Calu3 (cell line): ENCODE results near the gene ASTN2. TPM values are rescaled to one million over a fixed set of nuclear protein-coding genes. Genes with fewer than 3 reads are reported as not detected.

Source experiments
- BruUV-seq: library from RNA; stranded (reverse); fragments of 400-500 nt; replicated peaks from 2 replicates; lab custom pipeline; 2021; lab: Mats Ljungman, UMichigan
- CTCF ChIA-PET: fragments of 300-600 bp; sonication (Branson Sonifier 250); formaldehyde crosslinking; loops from one replicate; lab custom pipeline; 2022; ENCODE audit warnings: antibody characterized with exemption; lab: Charles Lee
- DNase-seq: peaks from one replicate; pipeline ENCODE4 v3.0.0; 2022
- H3K27ac Mint-ChIP-seq: one replicate; pipeline ENCODE4 v1.8.0; 2022; ENCODE audit warnings: mixed read lengths; ENCODE audit not compliant: unreplicated experiment
- H3K27me3 Mint-ChIP-seq: one replicate; pipeline ENCODE4 v1.8.0; 2022; ENCODE audit warnings: mixed read lengths; ENCODE audit not compliant: unreplicated experiment
- H3K36me3 Mint-ChIP-seq: one replicate; pipeline ENCODE4 v1.8.0; 2022; ENCODE audit warnings: mild to moderate bottlenecking, moderate library complexity, mixed read lengths; ENCODE audit not compliant: insufficient read depth, unreplicated experiment
- H3K4me1 Mint-ChIP-seq: one replicate; pipeline ENCODE4 v1.8.0; 2022; ENCODE audit warnings: mild to moderate bottlenecking, low read depth, mixed read lengths; ENCODE audit not compliant: unreplicated experiment
- H3K4me3 Mint-ChIP-seq: one replicate; pipeline ENCODE4 v1.8.0; 2022; ENCODE audit warnings: mild to moderate bottlenecking, low read depth, moderate library complexity, mixed read lengths; ENCODE audit not compliant: unreplicated experiment
- H3K9me3 Mint-ChIP-seq: one replicate; pipeline ENCODE4 v1.8.0; 2022; ENCODE audit warnings: low read depth, mixed read lengths; ENCODE audit not compliant: unreplicated experiment
- CTCF ChIP-seq: fragments of 200-600 bp; IDR thresholded peaks from one replicate; pipeline ENCODE4 v1.8.0; 2022; ENCODE audit warnings: antibody characterized with exemption; ENCODE audit not compliant: unreplicated experiment
- intact Hi-C: fragments of 100-400 bp; cut with micrococcal nuclease; formaldehyde crosslinking; loops from one replicate; pipeline ENCODE4 v1.10.0; 2022; ENCODE audit not compliant: unreplicated experiment
- total RNA-seq: library from RNA; stranded (reverse); gene quantifications from 2 replicates; pipeline ENCODE4 v1.2.3, GENCODE V29; 2022

ASTN2 gene
- total RNA-seq, 1 experiment from 2014 or later: 1.7 TPM

GRCh38 chr9:116945817-116946216 lies 469.0 kb downstream of the ASTN2 start:
- TF ChIP-seq CTCF: no peak
- BruUV-seq: no TSS peak
- Mint-ChIP-seq H3K36me3 (no peaks in the 10 kb centered on the region), H3K4me1 (no peaks in the 10 kb centered on the region), H3K27ac (no peak overlapping the region), H3K9me3 (peaks cover 4% of the 10 kb centered on the region), H3K4me3 (no peak overlapping the region), H3K27me3 (peaks cover 12% of the 10 kb centered on the region)
- CTCF ChIA-PET: no interaction called here
- no peak for DNase-seq
- intact Hi-C loops: no loop called here

DNA sequence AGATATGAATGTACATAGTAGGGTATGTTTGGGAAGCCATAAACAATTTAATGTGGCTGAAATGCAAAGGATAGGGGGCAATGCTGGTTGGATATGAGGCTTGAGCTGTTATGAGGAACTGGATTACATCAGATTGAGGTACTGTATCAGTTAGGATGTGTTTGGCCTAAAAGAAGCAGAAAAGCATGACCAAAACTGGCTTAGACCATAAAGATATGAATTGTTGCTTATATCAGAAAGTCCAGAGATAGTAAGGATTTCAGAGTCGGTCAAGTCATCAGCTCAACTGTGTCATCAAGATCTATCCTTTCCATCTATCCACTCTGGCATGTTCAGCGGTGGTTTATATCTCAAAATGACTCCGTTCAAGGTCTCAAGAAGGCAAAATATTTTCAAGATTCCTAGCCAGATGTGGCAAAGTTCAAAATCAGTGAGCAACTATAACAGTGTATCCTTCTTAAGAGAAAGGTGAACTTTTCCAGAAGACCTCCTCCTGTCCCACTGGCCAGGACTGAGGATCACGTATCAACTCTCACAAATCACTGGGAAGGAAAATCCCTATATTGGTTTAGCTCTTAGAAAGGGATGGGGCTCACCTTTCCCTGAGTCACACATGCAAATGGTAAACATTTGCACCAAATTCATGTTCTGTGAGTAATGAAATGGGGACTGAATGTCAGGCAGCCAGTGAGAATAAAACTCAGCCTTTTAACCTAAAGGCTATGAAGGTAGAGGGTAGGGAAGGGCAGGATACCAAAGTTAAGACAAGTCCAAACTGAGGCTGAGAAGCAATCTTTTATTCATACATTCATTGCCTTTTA lies 469.9 kb downstream of the ASTN2 start:
- intact Hi-C loops: no loop called here

GRCh38 chr9:116943970-116944369 lies 470.9 kb downstream of the ASTN2 start:
- no peak overlapping the region for H3K27ac Mint-ChIP-seq
- intact Hi-C loops: no loop called here

More for the DNA sequence above, 469.9 kb downstream of the ASTN2 start:
- Mint-ChIP-seq H3K4me1 (no peaks in the 10 kb centered on the region), H3K27me3 (peaks cover 12% of the 10 kb centered on the region), H3K9me3 (peaks cover 4% of the 10 kb centered on the region), H3K4me3 (no peak overlapping the region), H3K36me3 (no peaks in the 10 kb centered on the region), H3K27ac (no peak overlapping the region)
- TF ChIP-seq CTCF: no peak
- BruUV-seq: no TSS peak
- no peak for DNase-seq
- CTCF ChIA-PET: interaction anchor here (0.7 kb wide), 1 partner anchor 817 kb away, joined by 4 read pairs; no protein-coding TSS in a partner anchor

GRCh38 chr9:116942593-116943061 lies 472.2 kb downstream of the ASTN2 start:
- Mint-ChIP-seq H3K27me3 (peaks cover 12% of the 10 kb centered on the region), H3K4me1 (no peaks in the 10 kb centered on the region), H3K36me3 (no peaks in the 10 kb centered on the region), H3K4me3 (no peak overlapping the region), H3K27ac (no peak overlapping the region), H3K9me3 (no peaks in the 10 kb centered on the region)
- BruUV-seq: no TSS peak
- intact Hi-C loops: no loop called here
- CTCF ChIA-PET: no interaction called here
- no peak for TF ChIP-seq CTCF
- no peak for DNase-seq

More at GRCh38 chr9:116943970-116944369, 470.9 kb downstream of the ASTN2 start:
- Mint-ChIP-seq H3K4me1 (no peaks in the 10 kb centered on the region), H3K27me3 (peaks cover 12% of the 10 kb centered on the region), H3K36me3 (no peaks in the 10 kb centered on the region), H3K9me3 (peaks cover 2% of the 10 kb centered on the region), H3K4me3 (no peak overlapping the region)
- no TSS peak for BruUV-seq
- CTCF ChIA-PET: no interaction called here
- no peak for TF ChIP-seq CTCF
- no peak for DNase-seq
